Measurements from ENCODE around the gene EMCN. TPM values are rescaled to one million over a fixed set of nuclear protein-coding genes. Genes with fewer than 3 reads are reported as not detected.

EMCN gene
- total and polyA plus RNA-seq, 2 of the 8 experiments (the other 6 are each of a cell fraction or from before 2014, with no cell fraction given), result not detected

- Histone ChIP-seq H3K4me1 (replicated peaks in 1 of 4; ENCODE audit: control insufficient read depth in 3 of 4, insufficient read depth in 4 of 4, low read length in 3 of 4) (no peaks in the 10 kb centered on the region), H4K91ac (replicated peaks; ENCODE audit: insufficient read length, low read length) (no peak overlapping the region), H2AK5ac (ENCODE audit: low read depth, low read length) (no peak overlapping the region), H2BK12ac (ENCODE audit: low read depth, low read length) (no peak overlapping the region), H3K4ac (replicated peaks; ENCODE audit: insufficient read length, low read depth, low read length) (no peak overlapping the region), H3K18ac (ENCODE audit: extremely low read depth, low read length) (no peak overlapping the region), H2AFZ (ENCODE audit: low read length) (no peak overlapping the region), H3K79me1 (ENCODE audit: low read depth, low read length) (no peaks in the 10 kb centered on the region), H3K36me3 (ENCODE audit: control insufficient read depth in 2 of 4, insufficient read depth in 4 of 4, low read length in 3 of 4) (no peaks in the 10 kb centered on the region), H2BK5ac (ENCODE audit: low read depth, low read length) (no peak overlapping the region), H2BK15ac (ENCODE audit: low read length) (no peak overlapping the region), H2BK20ac (ENCODE audit: low read length) (no peak overlapping the region), H2BK120ac (replicated peaks; ENCODE audit: low read depth, low read length) (no peak overlapping the region), H3K9ac (replicated peaks in 1 of 4; ENCODE audit: extremely low read depth in 1 of 4, low read depth in 3 of 4, low read length in 3 of 4) (no peak overlapping the region), H3K56ac (replicated peaks; ENCODE audit: insufficient read length, low read depth, low read length) (no peak overlapping the region), H3K14ac (ENCODE audit: insufficient read length) (no peak overlapping the region), H3K23ac (ENCODE audit: insufficient read length) (no peak overlapping the region), H4K20me1 (replicated peaks in 1 of 2; ENCODE audit: control insufficient read depth in 1 of 2, insufficient read depth in 2 of 2, low read length in 2 of 2) (no peaks in the 10 kb centered on the region), H3K27ac (ENCODE audit: low read depth, low read length) (no peak overlapping the region), H3K4me3 (ENCODE audit: extremely low read depth in 1 of 4, insufficient read depth in 2 of 4, low read depth in 3 of 4, low read length in 4 of 4) (no peak overlapping the region), H3K9me3 (ENCODE audit: insufficient read depth in 2 of 2, low read depth in 1 of 2, low read length in 1 of 2) (no peaks in the 10 kb centered on the region), H4K5ac (ENCODE audit: insufficient read length, low read depth, low read length) (no peak overlapping the region), H4K8ac (ENCODE audit: extremely low read depth, insufficient read depth, low read length) (no peak overlapping the region), H3K4me2 (ENCODE audit: insufficient read depth in 1 of 2, low read depth in 2 of 2, low read length in 2 of 2) (no peak overlapping the region), H3K79me2 (ENCODE audit: control insufficient read depth in 1 of 2, insufficient read depth in 2 of 2, low read length in 2 of 2) (no peaks in the 10 kb centered on the region), H3K27me3 (replicated peaks in 1 of 4; ENCODE audit: control insufficient read depth in 3 of 4, extremely low read depth in 1 of 4, insufficient read depth in 3 of 4, low read length in 3 of 4) (no peaks in the 10 kb centered on the region), H3K23me2 (ENCODE audit: low read depth, low read length) (no peaks in the 10 kb centered on the region; the same call in 1 of the 2 replicates)
- CTCF ChIA-PET (ENCODE audit: partially characterized antibody), result interaction anchor here (0.9 kb wide), 1 partner anchor 366 kb away, joined by 3 read pairs; no protein-coding TSS in a partner anchor
- DNase-seq (ENCODE audit: low read depth in 1 of 2, low spot score in 2 of 2), result no peak
- POLR2A ChIA-PET (ENCODE audit: partially characterized antibody), result no interaction called here
- 98% methylated on average over 5 of the region's 5 CpGs; no CpG with 5 or more reads in 1 of the 2 experiments for WGBS, 2 experiments (ENCODE audit: extremely low coverage in 1 of 2, insufficient coverage in 1 of 2, insufficient read length in 1 of 2, insufficient replicate concordance in 2 of 2, low coverage in 1 of 2, low lambda C conversion rate in 2 of 2, missing lambda C conversion rate in 1 of 2)
- no peak for FAIRE-seq
- TF ChIP-seq SAP30 (IDR thresholded peaks at IDR 0.05; ENCODE audit: insufficient read depth, insufficient replicate concordance, low read length) (no peak), RNF2 (IDR thresholded peaks at IDR 0.05; ENCODE audit: borderline replicate concordance, low read depth, low read length, missing control alignments, poor library complexity, severe bottlenecking) (no peak), PHF8 (conservative IDR thresholded peaks at IDR 0.05; ENCODE audit: low read depth, low read length) (no peak), CBX5 (IDR thresholded peaks at IDR 0.05; ENCODE audit: low read depth, low read length) (no peak), BRCA1 (IDR thresholded peaks at IDR 0.05; ENCODE audit: low read depth, low read length) (no peak), GABPA (IDR thresholded peaks at IDR 0.05; ENCODE audit: borderline replicate concordance, insufficient read depth, low read length) (no peak), ATF2 (IDR thresholded peaks at IDR 0.05; ENCODE audit: low read length) (no peak)
Measured at GRCh38 chr4:100461807-100462605, 55.8 kb downstream of the EMCN start.
